Fibroblast of pulmonary artery (primary cell): ENCODE measurements around the gene ZNF341.

Experiments
- DNase-seq: peaks from one replicate; pipeline ENCODE4 v3.0.0-alpha.2; 2010; ENCODE audit warnings: low read depth
- H3K4me3 ChIP-seq: replicated peaks from 2 replicates; pipeline ENCODE4 v1.5.1; 2011; ENCODE audit warnings: low read depth, mild to moderate bottlenecking, control low read depth, low read length, moderate library complexity
- TF ChIP-seq, protein P1 (sequence below): IDR thresholded peaks from 2 replicates; pipeline ENCODE4 v1.5.1; 2011; ENCODE audit warnings: mild to moderate bottlenecking, control low read depth, low read length, inconsistent platforms; ENCODE audit errors: missing control alignments

ZNF341 gene

GRCh38 chr20:33781945-33782344 is 50.1 kb downstream of the ZNF341 start:
- TF ChIP-seq, protein P1, sequence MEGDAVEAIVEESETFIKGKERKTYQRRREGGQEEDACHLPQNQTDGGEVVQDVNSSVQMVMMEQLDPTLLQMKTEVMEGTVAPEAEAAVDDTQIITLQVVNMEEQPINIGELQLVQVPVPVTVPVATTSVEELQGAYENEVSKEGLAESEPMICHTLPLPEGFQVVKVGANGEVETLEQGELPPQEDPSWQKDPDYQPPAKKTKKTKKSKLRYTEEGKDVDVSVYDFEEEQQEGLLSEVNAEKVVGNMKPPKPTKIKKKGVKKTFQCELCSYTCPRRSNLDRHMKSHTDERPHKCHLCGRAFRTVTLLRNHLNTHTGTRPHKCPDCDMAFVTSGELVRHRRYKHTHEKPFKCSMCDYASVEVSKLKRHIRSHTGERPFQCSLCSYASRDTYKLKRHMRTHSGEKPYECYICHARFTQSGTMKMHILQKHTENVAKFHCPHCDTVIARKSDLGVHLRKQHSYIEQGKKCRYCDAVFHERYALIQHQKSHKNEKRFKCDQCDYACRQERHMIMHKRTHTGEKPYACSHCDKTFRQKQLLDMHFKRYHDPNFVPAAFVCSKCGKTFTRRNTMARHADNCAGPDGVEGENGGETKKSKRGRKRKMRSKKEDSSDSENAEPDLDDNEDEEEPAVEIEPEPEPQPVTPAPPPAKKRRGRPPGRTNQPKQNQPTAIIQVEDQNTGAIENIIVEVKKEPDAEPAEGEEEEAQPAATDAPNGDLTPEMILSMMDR, result no peak
- no peak overlapping the region for H3K4me3 ChIP-seq
- DNase-seq, result no peak

DNA sequence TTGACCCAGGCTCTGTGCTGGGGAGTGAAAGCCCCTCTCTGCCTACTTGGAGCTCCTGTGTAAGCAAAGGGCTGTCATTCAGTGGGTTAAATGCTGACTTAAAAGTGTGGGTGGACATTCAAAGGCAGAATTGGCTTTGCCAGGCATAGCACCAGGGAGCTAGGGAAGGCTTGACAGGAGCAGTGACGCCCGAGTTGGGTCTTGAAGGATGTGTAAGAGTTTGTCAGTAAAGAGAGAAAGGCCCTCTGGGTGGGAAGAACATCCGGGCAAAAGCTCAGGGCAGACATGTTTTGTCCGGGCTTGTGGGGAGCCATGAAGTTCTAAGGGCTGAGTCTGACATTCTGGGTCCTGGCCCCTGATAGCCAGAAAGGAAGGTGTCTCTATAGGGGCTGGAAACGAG is 51.5 kb downstream of the ZNF341 start:
- no peak for DNase-seq
- TF ChIP-seq, protein P1, result no peak
- no peak overlapping the region for H3K4me3 ChIP-seq

DNA sequence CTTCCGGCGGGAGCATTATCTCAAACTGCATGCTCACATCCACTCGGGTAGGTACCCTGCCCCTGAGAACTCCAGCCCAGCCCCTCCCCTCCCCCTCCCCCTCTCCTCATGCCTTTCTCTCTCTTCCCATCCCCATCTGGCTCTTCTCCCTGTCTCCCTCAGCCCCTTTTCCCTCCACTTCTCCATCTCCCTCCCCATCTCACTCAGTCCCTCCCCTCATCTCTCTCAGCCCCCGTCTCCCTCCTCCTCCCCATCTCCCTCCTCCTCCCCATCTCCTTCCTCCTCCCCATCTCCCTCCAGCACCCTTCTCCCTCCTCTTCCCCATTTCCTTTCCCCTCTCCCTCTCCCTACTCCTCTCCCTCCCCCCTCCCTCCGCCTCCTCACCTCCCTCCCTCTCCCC is 52.0 kb downstream of the ZNF341 start:
- TF ChIP-seq, protein P1, result no peak
- no peak for DNase-seq

DNA sequence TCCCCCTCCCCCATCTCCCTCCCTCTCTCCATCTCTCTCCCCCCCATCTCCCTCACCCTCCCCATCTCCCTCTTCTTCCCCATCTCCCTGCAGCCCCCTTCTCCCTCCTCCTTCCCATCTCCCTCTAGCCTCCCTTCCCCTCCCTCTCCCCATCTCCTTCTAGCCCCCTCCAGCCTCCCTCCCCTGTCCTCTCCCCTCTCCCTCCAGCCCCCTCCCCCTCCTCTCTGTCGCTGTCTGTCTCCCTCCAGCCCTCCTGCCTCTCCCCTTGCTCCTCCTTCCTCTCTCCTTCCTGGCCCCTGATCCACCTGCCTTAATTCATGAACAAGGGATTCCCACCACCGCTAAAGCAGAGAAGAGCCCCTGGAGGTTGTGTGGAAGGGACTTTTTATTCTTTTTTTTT is 52.4 kb downstream of the ZNF341 start:
- no peak overlapping the region for H3K4me3 ChIP-seq
- TF ChIP-seq, protein P1, result no peak
- no peak for DNase-seq

More for the DNA sequence above, 52.0 kb downstream of the ZNF341 start:
- no peak overlapping the region for H3K4me3 ChIP-seq

DNA sequence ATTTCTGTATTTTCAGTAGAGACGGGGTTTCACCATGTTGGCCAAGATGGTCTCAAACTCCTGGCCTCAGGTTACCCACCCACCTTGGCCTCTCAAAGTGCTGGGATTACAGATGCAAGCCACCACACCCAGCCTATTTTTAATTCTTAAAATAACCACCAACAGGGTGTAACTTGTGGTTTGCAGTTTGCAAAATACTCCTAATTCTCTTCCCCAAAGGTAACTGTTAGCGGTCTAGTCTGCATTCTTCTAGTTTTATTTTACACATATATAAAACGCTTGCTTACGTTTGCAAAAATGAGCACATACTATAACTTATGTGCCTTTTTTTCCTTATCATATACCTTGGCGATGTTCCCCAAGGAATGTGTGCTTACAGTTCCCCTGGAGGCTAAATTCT is 53.7 kb downstream of the ZNF341 start:
- TF ChIP-seq, protein P1, result no peak
- DNase-seq, result no peak
- H3K4me3 ChIP-seq, result no peak overlapping the region

DNA sequence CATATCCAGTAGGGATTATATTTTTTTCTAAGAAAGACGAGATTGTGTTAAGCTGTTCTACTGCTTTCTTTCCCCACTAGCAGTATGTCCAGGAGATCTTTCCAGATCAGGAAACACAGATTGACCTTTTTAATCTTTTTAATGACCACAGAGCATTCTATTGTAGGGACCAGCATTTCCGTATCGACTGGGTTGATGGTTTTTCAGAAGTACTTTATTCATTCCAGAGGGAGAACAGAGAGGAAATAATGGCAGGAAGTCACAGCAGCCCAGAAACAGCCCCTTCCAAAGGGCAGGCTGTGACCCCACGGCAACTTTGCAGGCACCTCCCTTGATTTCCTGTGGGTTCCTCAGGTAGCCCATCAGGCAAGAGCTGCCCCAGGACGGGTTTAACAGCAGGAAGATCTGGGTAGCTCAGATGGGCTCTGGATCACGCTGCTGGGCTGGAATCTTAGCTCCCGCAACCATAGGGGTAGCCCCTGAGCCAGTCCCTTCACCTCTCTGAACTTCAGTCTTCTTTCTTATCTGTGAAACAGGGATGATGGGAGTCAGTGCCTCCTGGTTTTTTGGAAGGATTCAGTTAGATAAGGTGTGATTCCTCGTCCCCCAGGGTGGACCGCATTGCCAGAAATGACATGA is 55.6 kb downstream of the ZNF341 start:
- no peak overlapping the region for H3K4me3 ChIP-seq
- no peak for DNase-seq
- TF ChIP-seq, protein P1, result no peak
